ENCODE data around the gene CARD6. TPM values are rescaled to one million over a fixed set of nuclear protein-coding genes. Genes with fewer than 3 reads are reported as not detected.

CARD6 gene
- polyA plus RNA-seq, 2 of the 4 experiments (the other 2 are of a cell fraction): 5.2 to 5.7 TPM

GRCh38 chr5:40801771-40802562, 39.2 kb upstream of the CARD6 start (continued):
- TF ChIP-seq, protein P1, sequence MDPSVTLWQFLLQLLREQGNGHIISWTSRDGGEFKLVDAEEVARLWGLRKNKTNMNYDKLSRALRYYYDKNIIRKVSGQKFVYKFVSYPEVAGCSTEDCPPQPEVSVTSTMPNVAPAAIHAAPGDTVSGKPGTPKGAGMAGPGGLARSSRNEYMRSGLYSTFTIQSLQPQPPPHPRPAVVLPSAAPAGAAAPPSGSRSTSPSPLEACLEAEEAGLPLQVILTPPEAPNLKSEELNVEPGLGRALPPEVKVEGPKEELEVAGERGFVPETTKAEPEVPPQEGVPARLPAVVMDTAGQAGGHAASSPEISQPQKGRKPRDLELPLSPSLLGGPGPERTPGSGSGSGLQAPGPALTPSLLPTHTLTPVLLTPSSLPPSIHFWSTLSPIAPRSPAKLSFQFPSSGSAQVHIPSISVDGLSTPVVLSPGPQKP (IDR thresholded peaks at IDR 0.05; ENCODE audit: low read depth, low read length): no peak

DNA sequence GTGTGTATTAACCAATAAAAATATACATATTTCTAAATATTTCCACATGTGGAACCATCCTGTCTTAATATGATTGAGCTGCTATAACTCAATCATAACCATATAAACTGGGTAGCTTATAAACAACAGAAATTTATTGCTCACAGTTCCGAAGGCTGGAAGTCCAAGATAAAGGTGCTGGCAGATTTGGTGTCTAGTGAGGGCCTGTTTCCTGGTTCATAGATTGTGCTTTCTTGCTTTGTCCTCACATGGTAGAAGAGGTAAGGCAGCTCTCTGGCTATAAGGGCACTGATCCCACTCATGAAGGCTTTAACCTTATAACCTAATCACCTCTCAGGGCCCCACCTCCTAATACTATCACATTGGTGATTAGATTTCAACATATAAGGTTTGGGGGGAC, 29.0 kb upstream of the CARD6 start:
- no peak overlapping the region for H3K27ac ChIP-seq
- POLR2A ChIA-PET: no interaction called here
- peaks cover 8% of the 10 kb centered on the region; the same call in 2 of the 3 replicates for H3K4me1 ChIP-seq
- no peak for DNase-seq (ENCODE audit: low read depth in 1 of 2, low spot score in 1 of 2)
- peak; percentile 32 for FAIRE-seq
- CTCF ChIA-PET: no interaction called here
- TF ChIP-seq POLR2AphosphoS2 (conservative IDR thresholded peaks at IDR 0.05; ENCODE audit: low read length): no peak
- no peak for TF ChIP-seq JUN (IDR thresholded peaks at IDR 0.05)
- TF ChIP-seq ZSCAN20 (CRISPR knock-in tag; IDR thresholded peaks at IDR 0.05): no peak
- no peak for TF ChIP-seq SREBF2 (IDR thresholded peaks at IDR 0.05)
- TF ChIP-seq, protein P2, sequence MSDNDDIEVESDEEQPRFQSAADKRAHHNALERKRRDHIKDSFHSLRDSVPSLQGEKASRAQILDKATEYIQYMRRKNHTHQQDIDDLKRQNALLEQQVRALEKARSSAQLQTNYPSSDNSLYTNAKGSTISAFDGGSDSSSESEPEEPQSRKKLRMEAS (IDR thresholded peaks at IDR 0.05): no peak
- no peak for TF ChIP-seq EHMT2 (IDR thresholded peaks at IDR 0.05; ENCODE audit: low read depth)
- TF ChIP-seq PHF8 (IDR thresholded peaks at IDR 0.05; ENCODE audit: borderline replicate concordance, low read depth): no peak
- no peak for TF ChIP-seq FOSB (CRISPR knock-in tag; IDR thresholded peaks at IDR 0.05)
- no peak for TF ChIP-seq EP300 (IDR thresholded peaks at IDR 0.05)
- no peak for TF ChIP-seq CHD2 (IDR thresholded peaks at IDR 0.05; ENCODE audit: low read length, partially characterized antibody)
- no peak overlapping the region for H3K4me3 ChIP-seq
- WGBS (ENCODE audit: missing lambda C conversion rate): 97% methylated on average over 1 of the region's 1 CpG
- H3K4me2 ChIP-seq: no peak overlapping the region
- H3K9me3 ChIP-seq: no peaks in the 10 kb centered on the region
- no peak for ATAC-seq

GRCh38 chr5:40813698-40814281, 27.4 kb upstream of the CARD6 start:
- 94% methylated on average over 2 of the region's 2 CpGs for WGBS (ENCODE audit: missing lambda C conversion rate)
- peaks cover under 1% of the 10 kb centered on the region; the same call in 1 of the 3 replicates for H3K4me1 ChIP-seq
- no peak for ATAC-seq
- no peak for DNase-seq (ENCODE audit: low read depth in 1 of 2, low spot score in 1 of 2)
- FAIRE-seq: no peak
- POLR2A ChIA-PET: no interaction called here
- no peak overlapping the region for H3K27ac ChIP-seq
- TF ChIP-seq RFX5 (IDR thresholded peaks at IDR 0.05): no peak
- TF ChIP-seq NFE2L2 (conservative IDR thresholded peaks at IDR 0.05; ENCODE audit: low read length): no peak
- no peak for TF ChIP-seq RNF2 (IDR thresholded peaks at IDR 0.05; ENCODE audit: borderline replicate concordance, low read depth)
- no peak for TF ChIP-seq RARB (CRISPR knock-in tag; IDR thresholded peaks at IDR 0.05)
- no peak for TF ChIP-seq SMC3 (IDR thresholded peaks at IDR 0.05)
- TF ChIP-seq HOXB5 (CRISPR knock-in tag; IDR thresholded peaks at IDR 0.05): no peak
- no peak for TF ChIP-seq SREBF2 (IDR thresholded peaks at IDR 0.05)
- H3K4me3 ChIP-seq: no peak overlapping the region
- CTCF ChIA-PET: interaction anchor here (0.9 kb wide), 1 partner anchor 17 kb away, joined by 3 read pairs; no protein-coding TSS in a partner anchor
- H3K9me3 ChIP-seq: no peaks in the 10 kb centered on the region
- H3K4me2 ChIP-seq: no peak overlapping the region

- POLR2A ChIA-PET: interaction anchor here (0.6 to 1.0 kb wide), 4 partner anchors 25 to 1777 kb away, joined by 4 to 11 read pairs (median 8); partner anchors contain the start of gene PRKAA1
- no peaks in the 10 kb centered on the region for H3K4me1 ChIP-seq
- CTCF ChIA-PET: interaction anchor here (0.8 to 1.0 kb wide), 2 partner anchors 10 to 18 kb away, joined by 3 to 4 read pairs; no protein-coding TSS in a partner anchor
- DNase-seq (ENCODE audit: low read depth in 1 of 2, low spot score in 1 of 2) (no peak), FAIRE-seq (no peak), ATAC-seq (peak; percentile 55 to 69)
- TF ChIP-seq TFCP2L1 (CRISPR knock-in tag; IDR thresholded peaks at IDR 0.05) (no peak), RFX5 (IDR thresholded peaks at IDR 0.05) (no peak), ZSCAN20 (CRISPR knock-in tag; IDR thresholded peaks at IDR 0.05) (no peak), POLR2AphosphoS2 (conservative IDR thresholded peaks at IDR 0.05; ENCODE audit: low read length) (no peak), RCOR1 (IDR thresholded peaks at IDR 0.05; ENCODE audit: low read depth, low read length) (no peak), KDM5A (IDR thresholded peaks at IDR 0.05) (no peak), HOXB5 (CRISPR knock-in tag; IDR thresholded peaks at IDR 0.05) (no peak)
- no peak overlapping the region for H3K4me3 ChIP-seq
- WGBS (ENCODE audit: missing lambda C conversion rate): 40% methylated on average over 1 of the region's 1 CpG
- H3K27ac ChIP-seq: no peak overlapping the region
- no peak overlapping the region for H3K4me2 ChIP-seq
- H3K9me3 ChIP-seq: no peaks in the 10 kb centered on the region
Measured at GRCh38 chr5:40823459-40823858, 17.7 kb upstream of the CARD6 start.

All from A549 (cell line).